ENCODE results near the gene HBS1L.

Gene HBS1L

GRCh38 chr6:135054569-135055498 is at the start of gene HBS1L:
Gene HBS1L, minus strand, starts transcription at chr6:135054822. Its CDS starts 131 bp downstream, at chr6:135054691.
- DNase-seq = peak; percentile 96

- DNase-seq = no peak
These were observed 49.6 kb upstream of the HBS1L start for GRCh38 chr6:135104199-135104598.

- DNase-seq = no peak
These were observed 47.6 kb upstream of the HBS1L start for GRCh38 chr6:135102191-135102590.

GRCh38 chr6:135097172-135097571 is 42.5 kb upstream of the HBS1L start:
- DNase-seq = no peak

GRCh38 chr6:135096403-135097130 is 41.9 kb upstream of the HBS1L start:
- no peak for DNase-seq

GRCh38 chr6:135095716-135096115 is 41.1 kb upstream of the HBS1L start:
- DNase-seq = no peak

- DNase-seq = peak; percentile 49
These were observed 39.8 kb upstream of the HBS1L start for GRCh38 chr6:135094403-135094821.

GRCh38 chr6:135093578-135093977 is 39.0 kb upstream of the HBS1L start:
- DNase-seq = no peak

GRCh38 chr6:135092724-135093123 is 38.1 kb upstream of the HBS1L start:
- DNase-seq = no peak

GRCh38 chr6:135090819-135091218 is 36.2 kb upstream of the HBS1L start:
- DNase-seq = no peak

GRCh38 chr6:135089901-135090300 is 35.3 kb upstream of the HBS1L start:
- no peak for DNase-seq

- DNase-seq = no peak
These were observed 34.5 kb upstream of the HBS1L start for GRCh38 chr6:135088818-135089809.

- no peak for DNase-seq
These were observed 33.7 kb upstream of the HBS1L start for GRCh38 chr6:135088281-135088680.

- peak; percentile 39 for DNase-seq
These were observed 33.2 kb upstream of the HBS1L start for GRCh38 chr6:135087803-135088202.

- peak; percentile 20 for DNase-seq
These were observed 32.8 kb upstream of the HBS1L start for GRCh38 chr6:135087403-135087802.

- no peak for DNase-seq
These were observed 31.8 kb upstream of the HBS1L start for GRCh38 chr6:135086414-135086764.

GRCh38 chr6:135085700-135086413 is 31.2 kb upstream of the HBS1L start:
- DNase-seq = no peak

- DNase-seq = no peak
These were observed 30.3 kb upstream of the HBS1L start for GRCh38 chr6:135084916-135085269.

GRCh38 chr6:135084001-135084915 is 29.6 kb upstream of the HBS1L start:
- DNase-seq = no peak

GRCh38 chr6:135081966-135082365 is 27.3 kb upstream of the HBS1L start:
- no peak for DNase-seq

GRCh38 chr6:135075018-135075417 is 20.4 kb upstream of the HBS1L start:
- DNase-seq = no peak

Measured in activated gamma-delta T cell treated with Interleukin-2 at 50 U/mL for 16 hours (primary cell).